ENCODE measurements around the gene KIF16B. TPM values are rescaled to one million over a fixed set of nuclear protein-coding genes. Genes with fewer than 3 reads are reported as not detected.
A peak's percentile ranks its signal among the peaks of the same experiment; 100 is the strongest.

Gene KIF16B
- total and polyA plus RNA-seq, 9 of the 15 experiments (the other 6 are each of a cell fraction or from before 2014, with no cell fraction given), result 1.00 to 10.6 (median 8.5) TPM

- intact Hi-C loops (cut with micrococcal nuclease), result no loop called here
- no peaks in the 10 kb centered on the region for H4K20me1 ChIP-seq (replicated peaks; ENCODE audit: control insufficient read depth, insufficient read depth, low read length)
- BruUV-seq (replicated peaks), result no TSS peak
- TF ChIP-seq POLR3A (IDR thresholded peaks at IDR 0.05; ENCODE audit: borderline replicate concordance, extremely low read depth, insufficient read depth, insufficient read length) (no peak), NFIX (CRISPR knock-in tag; IDR thresholded peaks at IDR 0.05; ENCODE audit: low read depth) (no peak), MEIS2 (IDR thresholded peaks at IDR 0.05; ENCODE audit: partially characterized antibody) (no peak), E2F3 (CRISPR knock-in tag; IDR thresholded peaks at IDR 0.05) (no peak), ZFP91 (CRISPR knock-in tag; IDR thresholded peaks at IDR 0.05) (no peak), ZNF212 (CRISPR knock-in tag; IDR thresholded peaks at IDR 0.05) (no peak), VEZF1 (CRISPR knock-in tag; IDR thresholded peaks at IDR 0.05) (no peak), OTX1 (CRISPR knock-in tag; IDR thresholded peaks at IDR 0.05) (no peak), MAFF (IDR thresholded peaks at IDR 0.05; ENCODE audit: low read length) (peak; percentile 71), ZNF830 (CRISPR knock-in tag; IDR thresholded peaks at IDR 0.05) (no peak), MAFK (IDR thresholded peaks at IDR 0.05; ENCODE audit: low read length) (peak; percentile 80), C11orf30 (IDR thresholded peaks at IDR 0.05; ENCODE audit: low read depth) (peak; percentile 55), ZSCAN32 (CRISPR knock-in tag; IDR thresholded peaks at IDR 0.05) (no peak), AFF4 (CRISPR knock-in tag; IDR thresholded peaks at IDR 0.05) (no peak), KDM1A (IDR thresholded peaks at IDR 0.05) (no peak), PCBP1 (IDR thresholded peaks at IDR 0.05; ENCODE audit: low read depth, low read length, poor library complexity, severe bottlenecking) (no peak)
Measured at GRCh38 chr20:16445482-16445881, 127.8 kb downstream of the KIF16B start.

More at GRCh38 chr20:16445482-16445881, 127.8 kb downstream of the KIF16B start:
- no peaks in the 10 kb centered on the region for H3K9me3 ChIP-seq (replicated peaks; ENCODE audit: control insufficient read depth, insufficient read depth, low read depth, low read length)
- DNase-seq (ENCODE audit: extremely low read depth in 1 of 4, low spot score in 3 of 4) (no peak), FAIRE-seq (no peak), ATAC-seq (no peak)
- H3K27me3 ChIP-seq (ENCODE audit: control insufficient read depth in 2 of 2, insufficient read depth in 2 of 2, low read length in 2 of 2), result no peaks in the 10 kb centered on the region
- no peak overlapping the region for H3K4me3 ChIP-seq
- no peaks in the 10 kb centered on the region for H3K4me1 ChIP-seq (replicated peaks in 1 of 2; ENCODE audit: control insufficient read depth in 2 of 2, insufficient read depth in 2 of 2, low read length in 2 of 2)
- H3K79me2 ChIP-seq (ENCODE audit: control insufficient read depth, insufficient read depth, low read length), result no peaks in the 10 kb centered on the region
- 62% methylated on average over 3 of the region's 3 CpGs for WGBS (ENCODE audit: insufficient coverage, low coverage, missing lambda C conversion rate)
- in situ Hi-C loops (cut with MboI), result no loop called here
- no peak overlapping the region for H2AFZ ChIP-seq (ENCODE audit: low read depth, low read length)
- H3K9ac ChIP-seq (ENCODE audit: insufficient read depth in 1 of 2, low read depth in 2 of 2, low read length in 2 of 2), result no peak overlapping the region
- no peaks in the 10 kb centered on the region for H3K9me1 ChIP-seq (ENCODE audit: control insufficient read depth, insufficient read depth, low read length)
- ChIA-PET POLR2A (no interaction called here), CTCF (ENCODE audit: low intra/inter-chr PET ratio) (no interaction called here)
- no peak overlapping the region for H3K27ac ChIP-seq (ENCODE audit: extremely low read depth, low read depth, low read length)
- no peaks in the 10 kb centered on the region for H3K36me3 ChIP-seq (ENCODE audit: control insufficient read depth, insufficient read depth, low read length)
- no peak overlapping the region for H3K4me2 ChIP-seq (ENCODE audit: insufficient read depth, low read length)
